ENCODE data around the gene IKZF4. TPM values are rescaled to one million over a fixed set of nuclear protein-coding genes. Genes with fewer than 3 reads are reported as not detected.
A peak's percentile ranks its signal among the peaks of the same experiment; 100 is the strongest.
"Not testable (repeated sequence)": the region's sequence is repeated elsewhere in the genome, so short reads cannot be mapped to it uniquely, and the experiment has no call there.

IKZF4 gene
- total RNA-seq, 1 experiment from 2014 or later, result 2.8 TPM

GRCh38 chr12:55996715-55997534 is 23.9 kb upstream of the IKZF4 start, which contains the start of gene SUOX:
SUOX (plus strand) TSS chr12:55997276; CDS start chr12:56002222, 4,946 bp downstream.
- Histone ChIP-seq H3K4me2 (ENCODE audit: low read length) (peak within 1 kb of the TSS; percentile 93), H3K4me3 (ENCODE audit: low read length) (peak within 1 kb of the TSS; percentile 82), H3K27ac (ENCODE audit: low read length) (0 out of 2 replicates have a peak within 1 kb of the TSS, but pooled peaks have one; percentile 5), H3K27me3 (ENCODE audit: low read length) (no peaks in the 10 kb centered on the region), H3K9me3 (ENCODE audit: low read length) (no peaks in the 10 kb centered on the region), H3K9me2 (replicated peaks; ENCODE audit: low read length) (no peaks in the 10 kb centered on the region), H4K20me1 (ENCODE audit: low read length) (no peaks in the 10 kb centered on the region), H3K79me2 (ENCODE audit: low read length) (peaks cover 12% of the 10 kb centered on the region), H3K36me3 (ENCODE audit: low read depth, low read length) (peaks cover 9% of the 10 kb centered on the region; the same call in 1 of the 2 replicates), H2AFZ (ENCODE audit: low read length) (peak within 1 kb of the TSS; percentile 84), H3K9ac (ENCODE audit: low read length) (peak within 1 kb of the TSS; percentile 73), H3K4me1 (ENCODE audit: insufficient read depth, low read length) (peaks cover 5% of the 10 kb centered on the region; the same call in 1 of the 2 replicates), H3F3A (ENCODE audit: low read length, unreplicated experiment) (no peaks in the 10 kb centered on the region)
- intact Hi-C loops (cut with micrococcal nuclease), result loop anchor here (1.0 kb wide), 4 partner anchors 24 to 67 kb away; partner anchors contain the start of gene RPS26
- ChIA-PET POLR2A (ENCODE audit: unreplicated experiment) (interaction anchor here (0.5 to 1.5 kb wide), 7 partner anchors 10 to 1848 kb away, joined by 3 to 15 read pairs (median 5); partner anchors contain the start of genes CD63 and RAB5B), CTCF (interaction anchor here (0.5 to 3.5 kb wide), 9 partner anchors 10 to 258 kb away, joined by 3 to 29 read pairs (median 7); partner anchors contain the start of genes ORMDL2 and RAB5B)
- BruUV-seq (replicated peaks), result no TSS peak
- DNase-seq, result peak; percentile 98
- ATAC-seq, result peak; percentile 99
- TF ChIP-seq, protein P1, sequence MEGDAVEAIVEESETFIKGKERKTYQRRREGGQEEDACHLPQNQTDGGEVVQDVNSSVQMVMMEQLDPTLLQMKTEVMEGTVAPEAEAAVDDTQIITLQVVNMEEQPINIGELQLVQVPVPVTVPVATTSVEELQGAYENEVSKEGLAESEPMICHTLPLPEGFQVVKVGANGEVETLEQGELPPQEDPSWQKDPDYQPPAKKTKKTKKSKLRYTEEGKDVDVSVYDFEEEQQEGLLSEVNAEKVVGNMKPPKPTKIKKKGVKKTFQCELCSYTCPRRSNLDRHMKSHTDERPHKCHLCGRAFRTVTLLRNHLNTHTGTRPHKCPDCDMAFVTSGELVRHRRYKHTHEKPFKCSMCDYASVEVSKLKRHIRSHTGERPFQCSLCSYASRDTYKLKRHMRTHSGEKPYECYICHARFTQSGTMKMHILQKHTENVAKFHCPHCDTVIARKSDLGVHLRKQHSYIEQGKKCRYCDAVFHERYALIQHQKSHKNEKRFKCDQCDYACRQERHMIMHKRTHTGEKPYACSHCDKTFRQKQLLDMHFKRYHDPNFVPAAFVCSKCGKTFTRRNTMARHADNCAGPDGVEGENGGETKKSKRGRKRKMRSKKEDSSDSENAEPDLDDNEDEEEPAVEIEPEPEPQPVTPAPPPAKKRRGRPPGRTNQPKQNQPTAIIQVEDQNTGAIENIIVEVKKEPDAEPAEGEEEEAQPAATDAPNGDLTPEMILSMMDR (conservative IDR thresholded peaks at IDR 0.05; ENCODE audit: low read depth, low read length), result no peak
- TF ChIP-seq EZH2 (IDR thresholded peaks at IDR 0.05; ENCODE audit: low read length, unreplicated experiment), result no peak
- no peak for TF ChIP-seq EZH2phosphoT487 (IDR thresholded peaks at IDR 0.05; ENCODE audit: borderline replicate concordance, low read length)

- CTCF ChIA-PET, result interaction anchor here (0.5 to 3.5 kb wide), 6 partner anchors 23 to 259 kb away, joined by 3 to 29 read pairs (median 6); partner anchors contain the start of genes ORMDL2 and RAB5B
- intact Hi-C loops (cut with micrococcal nuclease), result loop anchor here (1.0 kb wide), 2 partner anchors 44 to 67 kb away; partner anchors contain the start of gene RPS26
- peaks cover 12% of the 10 kb centered on the region for H3K79me2 ChIP-seq (ENCODE audit: low read length)
- POLR2A ChIA-PET (ENCODE audit: unreplicated experiment), result interaction anchor here (0.5 to 1.5 kb wide), 7 partner anchors 9 to 1847 kb away, joined by 3 to 15 read pairs (median 5); partner anchors contain the start of genes CD63 and RAB5B
- no peak overlapping the region for H3K27ac ChIP-seq (ENCODE audit: low read length)
- peak overlapping the region; percentile 73 for H3K9ac ChIP-seq (ENCODE audit: low read length)
- peak overlapping the region; percentile 82 for H3K4me3 ChIP-seq (ENCODE audit: low read length)
- DNase-seq (peak; percentile 14), ATAC-seq (peak; percentile 34)
- peaks cover 4% of the 10 kb centered on the region; the same call in 1 of the 2 replicates for H3K36me3 ChIP-seq (ENCODE audit: low read depth, low read length)
- peaks cover 5% of the 10 kb centered on the region; the same call in 1 of the 2 replicates for H3K4me1 ChIP-seq (ENCODE audit: insufficient read depth, low read length)
- H3K4me2 ChIP-seq (ENCODE audit: low read length), result peak overlapping the region; percentile 93
- peak overlapping the region; percentile 84 for H2AFZ ChIP-seq (ENCODE audit: low read length)
- H4K20me1 ChIP-seq (ENCODE audit: low read length), result no peaks in the 10 kb centered on the region
- TF ChIP-seq EZH2phosphoT487 (IDR thresholded peaks at IDR 0.05; ENCODE audit: borderline replicate concordance, low read length) (no peak), EZH2 (IDR thresholded peaks at IDR 0.05; ENCODE audit: low read length, unreplicated experiment) (no peak)
- no peaks in the 10 kb centered on the region for H3F3A ChIP-seq (ENCODE audit: low read length, unreplicated experiment)
- no peaks in the 10 kb centered on the region for H3K9me3 ChIP-seq (ENCODE audit: low read length)
- H3K27me3 ChIP-seq (ENCODE audit: low read length), result no peaks in the 10 kb centered on the region
- H3K9me2 ChIP-seq (replicated peaks; ENCODE audit: low read length), result no peaks in the 10 kb centered on the region
- BruUV-seq (replicated peaks), result TSS peak; percentile 21
These were observed 23.3 kb upstream of the IKZF4 start for GRCh38 chr12:55997535-55997859.

GRCh38 chr12:55999522-55999921 is 21.3 kb upstream of the IKZF4 start:
- not testable (repeated sequence) for ATAC-seq; H3K27me3 ChIP-seq (ENCODE audit: low read length)

DNA sequence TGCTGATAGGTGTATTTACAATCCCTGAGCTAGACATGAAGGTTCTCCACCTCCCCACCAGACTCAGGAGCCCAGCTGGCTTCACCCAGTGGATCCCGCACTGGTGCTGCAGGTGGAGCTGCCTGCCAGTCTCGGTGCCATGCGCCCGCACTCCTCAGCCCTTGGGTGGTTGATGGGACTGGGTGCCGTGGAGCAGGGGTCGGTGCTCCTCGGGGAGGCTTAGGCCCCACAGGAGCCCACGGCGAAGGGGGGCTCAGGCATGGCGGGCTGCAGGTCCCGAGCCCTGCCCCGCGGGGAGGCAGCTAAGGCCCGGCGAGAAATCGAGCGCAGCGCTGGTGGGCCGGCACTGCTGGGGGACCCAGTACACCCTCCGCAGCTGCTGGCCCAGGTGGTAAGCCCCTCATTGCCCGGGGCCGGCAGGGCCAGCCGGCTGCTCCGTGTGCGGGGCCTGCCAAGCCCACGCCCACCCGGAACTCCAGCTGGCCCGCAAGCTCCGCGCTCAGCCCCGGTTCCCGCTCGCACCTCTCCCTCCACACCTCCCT is 20.8 kb upstream of the IKZF4 start:
- H3K36me3 ChIP-seq (ENCODE audit: low read depth, low read length); H2AFZ ChIP-seq (ENCODE audit: low read length); DNase-seq; H4K20me1 ChIP-seq (ENCODE audit: low read length); H3F3A ChIP-seq (ENCODE audit: low read length, unreplicated experiment); POLR2A ChIA-PET (ENCODE audit: unreplicated experiment); BruUV-seq (replicated peaks); H3K4me2 ChIP-seq (ENCODE audit: low read length); H3K9ac ChIP-seq (ENCODE audit: low read length); ATAC-seq; intact Hi-C loops (cut with micrococcal nuclease); H3K9me3 ChIP-seq (ENCODE audit: low read length); H3K4me1 ChIP-seq (ENCODE audit: insufficient read depth, low read length); H3K9me2 ChIP-seq (replicated peaks; ENCODE audit: low read length); H3K27ac ChIP-seq (ENCODE audit: low read length); H3K4me3 ChIP-seq (ENCODE audit: low read length); CTCF ChIA-PET; H3K27me3 ChIP-seq (ENCODE audit: low read length): not testable (repeated sequence)
- H3K79me2 ChIP-seq (ENCODE audit: low read length), result peaks cover 12% of the 10 kb centered on the region

More at GRCh38 chr12:55999522-55999921, 21.3 kb upstream of the IKZF4 start:
- H3K4me3 ChIP-seq (ENCODE audit: low read length); CTCF ChIA-PET; H2AFZ ChIP-seq (ENCODE audit: low read length); H3K4me2 ChIP-seq (ENCODE audit: low read length); H3K9me2 ChIP-seq (replicated peaks; ENCODE audit: low read length); H4K20me1 ChIP-seq (ENCODE audit: low read length); DNase-seq; intact Hi-C loops (cut with micrococcal nuclease); POLR2A ChIA-PET (ENCODE audit: unreplicated experiment); H3K9me3 ChIP-seq (ENCODE audit: low read length); H3K27ac ChIP-seq (ENCODE audit: low read length); H3K36me3 ChIP-seq (ENCODE audit: low read depth, low read length); H3F3A ChIP-seq (ENCODE audit: low read length, unreplicated experiment); H3K9ac ChIP-seq (ENCODE audit: low read length); H3K4me1 ChIP-seq (ENCODE audit: insufficient read depth, low read length): not testable (repeated sequence)
- H3K79me2 ChIP-seq (ENCODE audit: low read length), result peaks cover 12% of the 10 kb centered on the region
- BruUV-seq (replicated peaks), result TSS peak; percentile 2

Measured in PC-3 (cell line).